Heart right ventricle (tissue), 16 donors: ENCODE measurements around the gene ESYT3. TPM values are rescaled to one million over a fixed set of nuclear protein-coding genes. Genes with fewer than 3 reads are reported as not detected.

ENCODE experiments used
- ATAC-seq, 8 donors: fragments of 200-7000 bp; cut with Tn5 transposase; one replicate each; pipeline ENCODE4 v1.9.1; 2020; ENCODE audit warnings: mild to moderate bottlenecking in 8 of 8, moderate library complexity in 8 of 8, moderate number of reproducible peaks in 1 of 8
- DNase-seq, 2 donors: peaks; one replicate each; pipeline ENCODE4 v3.0.0-alpha.2; 2020
- H3K27ac ChIP-seq, 10 donors: fragments of 200-600 bp; sonication (generic) in 2 of 10; one replicate each; pipeline versions ENCODE4 v1.5.0 to v1.8.0; 2020 to 2022; ENCODE audit warnings: mild to moderate bottlenecking in 3 of 10
- H3K27me3 ChIP-seq, 7 donors: fragments of 200-600 bp; one replicate each; pipeline ENCODE4 v1.8.0; 2021 to 2022; ENCODE audit warnings: mild to moderate bottlenecking in 2 of 7
- H3K36me3 ChIP-seq, 9 donors: fragments of 200-600 bp; sonication (generic) in 1 of 9; one replicate each; pipeline versions ENCODE4 v1.5.0 to v1.8.0; 2020 to 2022; ENCODE audit warnings: mild to moderate bottlenecking in 2 of 9
- H3K4me1 ChIP-seq, 9 donors: fragments of 200-600 bp; sonication (generic) in 1 of 9; one replicate each; pipeline versions ENCODE4 v1.5.0 to v1.8.0; 2020 to 2022; ENCODE audit warnings: mild to moderate bottlenecking in 4 of 9
- H3K4me3 ChIP-seq, 10 donors: fragments of 200-600 bp; sonication (generic) in 2 of 10; one replicate each; pipeline versions ENCODE4 v1.5.0 to v1.8.0; 2020 to 2022; ENCODE audit warnings: mild to moderate bottlenecking in 7 of 10, moderate library complexity in 2 of 10
- H3K9me3 ChIP-seq, 11 donors: fragments of 200-600 bp in 10 of 11; sonication (generic) in 2 of 11; one replicate each; pipeline versions ENCODE4 v1.5.0 to v1.8.0; 2013 to 2022; ENCODE audit warnings: mild to moderate bottlenecking in 2 of 11, control low read depth in 1 of 11, moderate library complexity in 1 of 11
- CTCF ChIP-seq, 9 donors: fragments of 200-600 bp; sonication (generic) in 2 of 9; IDR thresholded peaks; one replicate each; pipeline versions ENCODE4 v1.5.0 to v1.8.0; 2021 to 2022; ENCODE audit warnings: antibody characterized with exemption in 9 of 9, mild to moderate bottlenecking in 5 of 9, moderate library complexity in 1 of 9
- WGBS, 2 donors: extraction: QIAGEN DNeasy Blood & Tissue Kit; methylation state at CpG; one replicate each; pipeline ENCODE4 v1.1.7; 2013; ENCODE audit warnings: inconsistent platforms in 1 of 2; 5-methylcytosine and 5-hydroxymethylcytosine counted together
- intact Hi-C, 10 donors: fragments of 100-400 bp; cut with DNase I; formaldehyde crosslinking; loops; one replicate each; pipeline versions ENCODE4 v1.11.1 to v1.14.2; 2022
- polyA plus RNA-seq, 2 donors: library from polyadenylated mRNA; stranded (reverse); fragments of 200-250 nt; gene quantifications; one replicate each; pipeline ENCODE4 v1.2.3, GENCODE V29; 2013
- total RNA-seq, 10 donors: library from RNA; stranded (reverse); fragmentation: NEBNext Ultra II Directional in 3 of 10; extraction: Animal tissue kit (Norgen Biotek cat#: 25700) in 3 of 10; gene quantifications; one replicate each; pipeline versions ENCODE4 v1.2.1 to v1.2.4, GENCODE V29; 2021 to 2023
- donor health status: Arrhythmogenic right ventricular cardiomyopathy.
- donor health status: ischemic (EF 13 %, LVEDD 7.1; RV severe dilation, severe dysfunction).
- donor health status: healthy with polysubstance abuse.
- donor health status: DM: no; HTN: yes; CAD: no.
- donor health status: DM: no; HTN: no; CAD: no.
- donor health status: ischemic (EF 25% LVEDD 6.9; RV normal size, moderate dysfunction).
- donor health status: ischemic (EF 25% LVEDD 5.7; RV mildly dilated, moderate dysfunction).
- donor health status: healthy.
- donor health status: DM: yes; HTN: yes; CAD: no.
- donor health status: Ischemic cardiomyopathy.
- donor health status: ischemic (EF 35%, LVEDD 5.7; RV mildly dilated, moderate dysfunction).
- donor health status: nonischemic (EF 11% LVEDD 7.7; RV severe dilation, severe dysfunction).
- donor health status: DM: yes; HTN: yes; CAD: no.
- donor health status: PGD.
- donor health status: ischemic (EF 29% LVEDD 5.4; RV normal size, mild dysfunction).
- donor health status: nonischemic (EF 23%, LVEDD 6.1; RV moderate dilation, normal function).

Gene ESYT3
- total and polyA plus RNA-seq, 12 donors: 0.26 to 2.4 (median 1.1) TPM

DNA sequence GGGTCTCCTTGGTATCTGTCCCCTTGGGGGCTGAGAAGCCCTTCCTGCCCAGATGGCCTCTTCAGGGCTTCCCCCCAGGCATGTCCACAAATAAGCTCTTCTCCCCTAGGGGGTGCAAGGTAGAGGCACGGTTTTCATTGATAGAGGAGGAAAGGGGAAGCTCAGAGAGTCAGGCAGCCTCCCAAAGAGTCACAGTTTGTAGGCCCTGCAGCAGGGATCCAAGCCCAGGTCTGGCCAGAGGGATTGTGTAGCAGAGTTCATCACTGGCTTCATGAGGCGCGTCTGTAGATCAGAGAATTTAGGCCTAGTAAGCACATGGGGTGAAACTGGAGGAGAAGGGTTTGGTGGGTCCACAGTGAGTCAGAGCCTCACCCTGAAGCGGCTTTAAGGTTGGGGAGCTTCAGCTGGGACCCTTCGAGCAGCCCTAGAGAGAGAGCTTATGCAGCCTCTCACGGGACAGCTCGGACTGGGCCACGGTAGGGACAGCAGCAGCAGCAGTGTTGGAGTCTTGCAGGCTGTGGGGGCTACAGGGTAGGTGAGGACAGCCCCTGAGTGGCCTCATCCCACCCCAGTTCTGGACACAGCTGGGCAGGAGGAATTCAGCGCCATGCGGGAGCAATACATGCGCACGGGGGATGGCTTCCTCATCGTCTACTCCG is 37.5 kb upstream of the ESYT3 start:
- DNase-seq (no peak), ATAC-seq (peak in 5 of 8 donors; percentile 2 to 34 (median 6))
- H3K9me3 ChIP-seq: no peaks in the 10 kb centered on the region
- peaks cover 0 to 85% (median 41%) of the 10 kb centered on the region in 9 donors for H3K4me1 ChIP-seq
- TF ChIP-seq CTCF (IDR thresholded peaks at IDR 0.05): no peak
- peak overlapping the region in 9 of 10 donors; percentile 28 to 92 (median 71) for H3K27ac ChIP-seq
- H3K4me3 ChIP-seq: no peak overlapping the region
- H3K27me3 ChIP-seq: no peaks in the 10 kb centered on the region
- 75 to 80% methylated on average over 14 of the region's 14 CpGs for WGBS, 2 donors
- peaks cover 0 to 49% (median 21%) of the 10 kb centered on the region in 9 donors for H3K36me3 ChIP-seq
- intact Hi-C loops: loop anchor here in 8 of 10 donors (5.0 to 10.0 kb wide), 5 partner anchors 35 to 65 kb away; partner anchors contain the start of gene MRAS (in 5 of the 8)

GRCh38 chr3:138397983-138398382 is 36.4 kb upstream of the ESYT3 start:
- no peak for DNase-seq
- 74 to 76% methylated on average over 4 of the region's 4 CpGs for WGBS, 2 donors
- no peaks in the 10 kb centered on the region for H3K9me3 ChIP-seq
- TF ChIP-seq CTCF (IDR thresholded peaks at IDR 0.05): peak in 6 of 9 donors; percentile 15 to 46 (median 38)
- H3K27ac ChIP-seq: peak overlapping the region in 7 of 10 donors; percentile 28 to 92 (median 75)
- H3K36me3 ChIP-seq: peaks cover 0 to 60% (median 26%) of the 10 kb centered on the region in 9 donors
- intact Hi-C loops: loop anchor here in 8 of 10 donors (5.0 to 10.0 kb wide), 5 partner anchors 36 to 66 kb away; partner anchors contain the start of gene MRAS (in 5 of the 8)
- H3K4me1 ChIP-seq: peaks cover 0 to 92% (median 42%) of the 10 kb centered on the region in 9 donors
- no peak overlapping the region for H3K4me3 ChIP-seq
- no peak for ATAC-seq
- no peaks in the 10 kb centered on the region for H3K27me3 ChIP-seq

GRCh38 chr3:138398791-138399575 is 35.4 kb upstream of the ESYT3 start:
- intact Hi-C loops: loop anchor here in 8 of 10 donors (5.0 to 10.0 kb wide), 5 partner anchors 37 to 67 kb away; partner anchors contain the start of gene MRAS (in 5 of the 8)
- H3K27me3 ChIP-seq: no peaks in the 10 kb centered on the region
- H3K9me3 ChIP-seq: no peaks in the 10 kb centered on the region
- peak overlapping the region; percentile 20 to 92 (median 65) for H3K27ac ChIP-seq
- peaks cover 0 to 70% (median 31%) of the 10 kb centered on the region in 9 donors for H3K36me3 ChIP-seq
- TF ChIP-seq CTCF (IDR thresholded peaks at IDR 0.05): no peak
- peaks cover 0 to 89% (median 45%) of the 10 kb centered on the region in 9 donors for H3K4me1 ChIP-seq
- ATAC-seq (peak in 2 of 8 donors; percentile 7 to 12), DNase-seq (no peak)
- 69 to 73% methylated on average over 11 of the region's 11 CpGs for WGBS, 2 donors
- H3K4me3 ChIP-seq: no peak overlapping the region

GRCh38 chr3:138399766-138400165 is 34.6 kb upstream of the ESYT3 start:
- no peak for TF ChIP-seq CTCF (IDR thresholded peaks at IDR 0.05)
- 43 to 59% methylated on average over 10 of the region's 10 CpGs for WGBS, 2 donors
- ATAC-seq (peak in 5 of 8 donors; percentile 5 to 57 (median 27)), DNase-seq (no peak)
- H3K36me3 ChIP-seq: peaks cover 0 to 78% (median 38%) of the 10 kb centered on the region in 9 donors
- intact Hi-C loops: loop anchor here in 8 of 10 donors (5.0 to 10.0 kb wide), 5 partner anchors 37 to 67 kb away; partner anchors contain the start of gene MRAS (in 5 of the 8)
- H3K4me3 ChIP-seq: no peak overlapping the region
- H3K9me3 ChIP-seq: no peaks in the 10 kb centered on the region
- H3K4me1 ChIP-seq: peaks cover 0 to 82% (median 45%) of the 10 kb centered on the region in 9 donors
- no peaks in the 10 kb centered on the region for H3K27me3 ChIP-seq
- peak overlapping the region; percentile 20 to 92 (median 63) for H3K27ac ChIP-seq
